ENCODE results near the gene TAS2R46.
"Not testable (repeated sequence)": the region's sequence is repeated elsewhere in the genome, so short reads cannot be mapped to it uniquely, and the experiment has no call there.

Gene TAS2R46

GRCh38 chr12:11062194-11062593 lies at the start of gene TAS2R46:
Gene TAS2R46, minus strand, starts transcription at chr12:11062294. Its CDS starts 0 bp downstream, at chr12:11062294.
- not testable (repeated sequence) for DNase-seq (ENCODE audit: low read depth in 4 of 4, low spot score in 1 of 4)

GRCh38 chr12:11111213-11111612 lies 49.1 kb upstream of the TAS2R46 start:
- not testable (repeated sequence) for DNase-seq (ENCODE audit: low read depth in 4 of 4, low spot score in 1 of 4)

GRCh38 chr12:11108862-11109261 lies 46.8 kb upstream of the TAS2R46 start:
- no peak for DNase-seq (ENCODE audit: low read depth in 4 of 4, low spot score in 1 of 4)

- DNase-seq (ENCODE audit: low read depth in 4 of 4, low spot score in 1 of 4): no peak
These were observed 45.6 kb upstream of the TAS2R46 start for GRCh38 chr12:11107719-11108118.

GRCh38 chr12:11106288-11106687 lies 44.2 kb upstream of the TAS2R46 start:
- no peak for DNase-seq (ENCODE audit: low read depth in 4 of 4, low spot score in 1 of 4)

GRCh38 chr12:11105546-11105945 lies 43.5 kb upstream of the TAS2R46 start:
- DNase-seq (ENCODE audit: low read depth in 4 of 4, low spot score in 1 of 4): no peak

GRCh38 chr12:11094910-11095309 lies 32.8 kb upstream of the TAS2R46 start:
- DNase-seq (ENCODE audit: low read depth in 4 of 4, low spot score in 1 of 4): not testable (repeated sequence)

- DNase-seq (ENCODE audit: low read depth in 4 of 4, low spot score in 1 of 4): no peak
These were observed 30.0 kb upstream of the TAS2R46 start, which contains the start of gene TAS2R43 for GRCh38 chr12:11092128-11092527. Gene TAS2R43, minus strand, starts transcription at chr12:11092313. Its CDS starts 84 bp downstream, at chr12:11092229.

GRCh38 chr12:11089246-11089645 lies 27.2 kb upstream of the TAS2R46 start:
- no peak for DNase-seq (ENCODE audit: low read depth in 4 of 4, low spot score in 1 of 4)

- peak in 1 of 4 experiments; percentile 2 for DNase-seq (ENCODE audit: low read depth in 4 of 4, low spot score in 1 of 4)
These were observed 23.3 kb upstream of the TAS2R46 start for GRCh38 chr12:11085419-11085818.

GRCh38 chr12:11081987-11082386 lies 19.9 kb upstream of the TAS2R46 start:
- no peak for DNase-seq (ENCODE audit: low read depth in 4 of 4, low spot score in 1 of 4)

- DNase-seq (ENCODE audit: low read depth in 4 of 4, low spot score in 1 of 4): no peak
These were observed 16.2 kb upstream of the TAS2R46 start for GRCh38 chr12:11078246-11078645.

GRCh38 chr12:11075642-11076041 lies 13.5 kb upstream of the TAS2R46 start:
- DNase-seq (ENCODE audit: low read depth in 4 of 4, low spot score in 1 of 4): no peak

GRCh38 chr12:11071414-11071813 lies 9.3 kb upstream of the TAS2R46 start:
- no peak for DNase-seq (ENCODE audit: low read depth in 4 of 4, low spot score in 1 of 4)

- no peak for DNase-seq (ENCODE audit: low read depth in 4 of 4, low spot score in 1 of 4)
These were observed 8.9 kb upstream of the TAS2R46 start for GRCh38 chr12:11070999-11071398.

GRCh38 chr12:11069854-11070365 lies 7.8 kb upstream of the TAS2R46 start:
- DNase-seq (ENCODE audit: low read depth in 4 of 4, low spot score in 1 of 4): no peak

GRCh38 chr12:11067514-11067913 lies 5.4 kb upstream of the TAS2R46 start:
- DNase-seq (ENCODE audit: low read depth in 4 of 4, low spot score in 1 of 4): no peak

- DNase-seq (ENCODE audit: low read depth in 4 of 4, low spot score in 1 of 4): no peak
These were observed 2.3 kb downstream of the TAS2R46 start for GRCh38 chr12:11059784-11060183.

- DNase-seq (ENCODE audit: low read depth in 4 of 4, low spot score in 1 of 4): no peak
These were observed 3.1 kb downstream of the TAS2R46 start for GRCh38 chr12:11059041-11059440.

- no peak for DNase-seq (ENCODE audit: low read depth in 4 of 4, low spot score in 1 of 4)
These were observed 6.8 kb downstream of the TAS2R46 start for GRCh38 chr12:11055306-11055705.

GRCh38 chr12:11049806-11050531 lies 12.1 kb downstream of the TAS2R46 start:
- not testable (repeated sequence) for DNase-seq (ENCODE audit: low read depth in 4 of 4, low spot score in 1 of 4)

GRCh38 chr12:11041366-11041765 lies 20.7 kb downstream of the TAS2R46 start:
- DNase-seq (ENCODE audit: low read depth in 4 of 4, low spot score in 1 of 4): not testable (repeated sequence)

- DNase-seq (ENCODE audit: low read depth in 4 of 4, low spot score in 1 of 4): no peak
These were observed 21.9 kb downstream of the TAS2R46 start for GRCh38 chr12:11040162-11040561.

Measured in stimulated activated CD4-positive, alpha-beta T cell treated with anti-CD3 and anti-CD28 coated beads, Interleukin-1b, Interleukin-23, amount 100 ng/mL, for 24 hours (primary cell).